HG02852 (cell line): Measurements from ENCODE around the gene HNRNPL.
"Not testable (repeated sequence)": the region's sequence is repeated elsewhere in the genome, so short reads cannot be mapped to it uniquely, and the experiment has no call there.

Experiments
- ATAC-seq: cut with Tn5 transposase; IDR thresholded peaks from one replicate; pipeline ENCODE4 v1.9.1; 2021; ENCODE audit warnings: mild to moderate bottlenecking, moderate library complexity; ENCODE audit not compliant: unreplicated experiment

HNRNPL gene

DNA sequence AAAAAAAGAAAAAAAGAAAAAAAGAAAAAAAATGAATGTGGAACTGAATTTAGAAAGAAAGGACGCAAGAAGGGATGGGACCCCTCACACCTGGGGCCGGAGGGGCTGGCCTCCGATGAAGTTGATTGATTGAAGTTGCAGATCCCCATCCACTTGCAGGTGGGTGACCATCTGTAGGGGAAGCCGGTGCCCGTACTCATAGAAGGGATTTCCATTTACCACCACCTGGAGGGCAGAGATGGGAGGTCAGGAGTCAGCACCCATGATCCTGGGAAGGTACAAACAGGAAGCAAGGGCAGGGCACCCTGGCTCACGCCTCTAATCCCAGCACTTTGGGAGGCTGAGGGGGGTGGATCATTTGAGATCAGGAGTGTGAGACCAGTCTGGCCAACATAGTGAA, 43.4 kb downstream of the HNRNPL start:
- no peak for ATAC-seq

DNA sequence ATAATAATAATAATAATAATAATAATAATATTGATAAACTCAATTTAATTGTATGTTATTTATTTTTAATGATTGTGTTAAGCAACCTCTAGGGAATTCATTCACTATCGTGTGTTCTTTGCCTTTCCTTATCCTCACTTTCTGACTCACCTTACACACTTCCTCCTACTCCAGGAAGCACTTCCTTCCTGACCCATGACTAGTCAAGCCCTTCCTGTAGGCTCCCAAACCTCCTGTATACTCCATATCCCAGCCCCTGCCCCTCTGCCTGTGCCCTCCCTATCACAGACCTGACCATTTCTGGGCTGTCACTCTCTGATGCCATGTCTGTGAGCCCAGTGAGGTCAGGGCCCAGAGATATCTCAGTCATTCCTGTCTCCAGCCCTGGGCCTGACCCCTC, 44.6 kb downstream of the HNRNPL start:
- ATAC-seq, result no peak

DNA sequence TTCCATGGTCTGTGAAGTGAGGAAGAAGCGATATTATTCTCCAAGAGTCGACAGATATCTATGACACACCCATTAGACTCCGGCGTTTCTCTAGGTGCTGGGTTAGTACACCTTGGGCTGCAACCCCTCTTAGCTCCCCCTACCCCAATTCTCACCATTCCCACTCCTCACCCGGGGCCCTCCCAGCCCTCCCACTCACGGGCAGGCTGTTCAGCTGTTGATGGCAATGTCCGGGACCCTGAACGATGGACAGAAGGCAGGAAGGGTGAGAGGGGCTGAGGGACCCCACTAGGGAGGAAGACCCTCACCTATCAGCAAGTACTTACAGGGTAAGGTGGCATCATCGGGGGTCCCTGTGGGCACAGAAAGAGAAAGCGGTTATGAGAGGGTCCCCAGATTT, 46.2 kb downstream of the HNRNPL start:
- ATAC-seq, result no peak

DNA sequence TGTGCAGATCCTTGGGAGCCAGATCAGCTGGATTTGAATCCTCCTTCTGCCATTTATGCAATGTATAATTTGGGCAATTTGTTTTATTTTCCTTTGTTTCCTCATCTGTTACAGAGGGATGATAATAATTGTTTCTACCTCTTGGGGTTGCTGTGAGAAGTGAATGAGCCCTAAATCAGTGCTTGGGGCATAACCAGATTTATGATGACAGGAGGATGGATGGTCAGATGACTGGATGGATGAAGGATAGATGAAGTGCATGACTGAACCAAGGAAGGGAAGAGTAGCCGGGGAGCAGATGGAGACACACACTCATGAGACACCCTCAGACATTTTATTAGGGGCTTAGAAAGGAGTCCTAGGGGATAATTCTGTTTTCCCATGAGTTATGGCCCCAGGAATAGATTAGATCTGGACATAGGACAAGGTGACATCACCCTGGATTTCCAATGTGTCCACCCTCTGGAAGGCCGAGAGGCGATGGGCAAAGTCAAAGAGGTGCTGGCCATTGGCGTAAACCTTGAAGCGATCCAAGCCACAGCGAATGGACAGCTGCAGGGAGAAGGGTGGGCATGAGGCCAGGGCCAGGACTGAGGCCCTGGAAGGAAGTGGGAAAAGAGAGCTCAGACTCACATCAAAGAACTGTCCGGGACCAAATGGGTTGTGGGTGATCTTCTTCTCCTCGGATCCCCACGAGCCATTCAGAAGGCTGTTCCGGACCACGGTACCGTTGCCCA, 48.3 kb downstream of the HNRNPL start:
- ATAC-seq, result no peak

- no peak for ATAC-seq
These were observed 49.0 kb downstream of the HNRNPL start for GRCh38 chr19:38800577-38801347.

DNA sequence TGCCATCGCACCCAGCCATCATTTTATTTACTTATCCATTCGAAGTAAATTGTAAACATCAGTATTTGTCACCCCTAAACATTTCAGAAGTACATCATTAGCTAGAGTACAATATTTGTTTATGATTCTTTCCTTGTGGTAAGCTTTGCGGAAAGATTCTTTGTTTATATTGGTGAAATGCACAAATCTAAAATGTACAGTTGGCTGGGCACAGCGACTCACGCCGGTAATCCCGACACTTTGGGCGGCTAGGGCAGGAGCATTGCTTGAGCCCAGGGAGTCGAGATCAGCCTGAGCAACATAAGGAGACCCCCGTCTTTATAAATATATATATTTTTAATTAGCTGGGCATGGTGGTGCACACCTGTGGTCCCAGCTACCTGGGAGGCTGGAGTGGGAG, 50.7 kb downstream of the HNRNPL start:
- no peak for ATAC-seq

- ATAC-seq, result not testable (repeated sequence)
These were observed 52.0 kb downstream of the HNRNPL start for GRCh38 chr19:38797781-38798180.

DNA sequence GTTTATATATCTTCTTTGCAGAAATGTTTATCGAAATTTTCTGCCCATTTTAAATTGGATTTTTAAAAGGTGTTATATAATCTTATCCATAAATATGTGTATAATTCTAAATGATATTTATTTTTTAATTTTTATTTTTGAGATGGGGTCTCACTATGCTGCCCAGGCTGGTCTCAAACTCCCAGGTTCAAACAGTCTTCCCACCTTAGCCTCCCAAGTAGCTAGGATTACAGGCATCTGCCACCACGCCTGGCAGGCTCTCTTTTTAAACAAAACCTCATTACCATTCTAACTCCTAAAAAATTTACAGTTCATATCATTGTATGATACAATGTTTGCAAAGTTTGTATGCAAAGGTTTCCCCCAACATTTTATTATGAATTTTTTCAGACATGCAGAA, 53.6 kb downstream of the HNRNPL start:
- ATAC-seq, result no peak

DNA sequence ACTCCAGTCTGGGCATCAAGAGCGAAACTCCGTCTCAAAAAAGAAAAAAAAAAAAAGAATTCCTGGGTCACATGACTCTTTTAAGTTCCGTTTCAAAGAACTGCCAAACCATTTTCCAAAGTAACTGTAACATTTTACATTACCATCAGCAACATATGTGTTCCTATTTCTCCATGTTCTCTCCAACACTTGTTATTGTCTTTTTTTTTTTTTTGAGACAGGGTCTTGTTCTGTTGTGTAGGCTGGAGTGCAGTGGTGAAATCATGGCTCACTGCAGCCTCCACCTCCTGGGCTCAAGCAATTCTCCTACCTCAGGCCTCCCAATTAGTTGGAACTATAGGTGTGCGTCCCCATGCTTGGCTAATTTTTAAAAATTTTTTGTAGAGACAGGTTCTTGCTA, 54.2 kb downstream of the HNRNPL start:
- no peak for ATAC-seq

- ATAC-seq, result no peak
These were observed 56.1 kb downstream of the HNRNPL start for GRCh38 chr19:38793671-38794070.

DNA sequence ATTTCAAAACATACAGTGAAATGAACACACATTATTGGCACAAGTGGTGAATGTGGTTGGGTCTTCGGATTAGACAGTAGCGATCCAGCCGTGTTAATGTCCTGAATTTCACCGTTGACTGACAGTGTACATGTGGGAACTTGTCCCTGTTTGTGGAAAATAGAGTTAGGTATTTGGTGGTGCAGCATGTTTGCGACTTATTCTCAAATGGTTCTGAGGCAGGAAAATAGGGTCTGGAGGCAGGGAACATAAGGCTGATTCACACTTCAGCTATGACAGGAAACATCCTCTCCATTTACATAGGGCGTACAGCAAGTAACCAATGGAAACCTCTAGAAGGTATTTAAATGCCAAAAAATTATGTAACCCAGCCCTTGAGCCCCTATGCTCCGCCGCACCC, 56.6 kb downstream of the HNRNPL start:
- ATAC-seq, result no peak

- ATAC-seq, result no peak
These were observed 57.3 kb downstream of the HNRNPL start for GRCh38 chr19:38792250-38793111.

- ATAC-seq, result peak; percentile 44
These were observed 58.2 kb downstream of the HNRNPL start for GRCh38 chr19:38791451-38792064.

DNA sequence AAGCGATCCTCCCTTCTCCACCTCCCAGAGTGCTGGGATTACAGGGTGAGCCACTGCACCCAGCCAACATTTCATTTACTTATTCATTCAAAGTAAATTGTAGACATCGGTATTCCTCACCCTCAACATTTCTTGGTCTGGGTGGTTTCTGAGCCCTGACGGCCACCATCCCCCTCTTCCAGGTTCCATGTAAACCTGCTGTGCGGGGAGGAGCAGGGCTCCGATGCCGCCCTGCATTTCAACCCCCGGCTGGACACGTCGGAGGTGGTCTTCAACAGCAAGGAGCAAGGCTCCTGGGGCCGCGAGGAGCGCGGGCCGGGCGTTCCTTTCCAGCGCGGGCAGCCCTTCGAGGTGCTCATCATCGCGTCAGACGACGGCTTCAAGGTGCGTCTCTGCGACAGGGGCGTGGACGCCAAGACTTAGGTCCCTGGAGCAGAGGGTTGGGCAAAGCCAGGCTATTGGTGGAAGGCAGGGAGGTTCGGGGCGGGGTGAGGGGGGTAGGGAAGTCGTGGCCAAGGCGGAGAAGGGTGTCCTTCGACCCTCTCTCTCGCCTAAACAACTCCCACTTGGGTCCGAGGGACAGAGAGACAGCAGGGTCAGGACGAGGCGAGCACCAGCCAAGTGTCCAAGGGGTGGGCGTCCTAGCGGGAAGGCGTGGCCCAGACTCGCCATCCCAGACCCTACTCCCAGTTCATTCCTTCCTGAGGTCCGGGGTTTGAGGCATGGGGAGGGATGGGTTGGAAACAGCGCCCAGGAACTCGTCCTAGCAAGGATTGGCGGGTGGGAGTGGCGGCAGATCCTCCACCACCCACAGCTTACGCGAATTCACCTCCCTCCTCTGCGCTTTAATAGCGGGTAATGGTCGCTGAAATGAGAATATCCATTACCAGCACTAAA, 59.0 kb downstream of the HNRNPL start:
- not testable (repeated sequence) for ATAC-seq

GRCh38 chr19:38788478-38789243, 61.1 kb downstream of the HNRNPL start, which contains the start of gene LGALS7B:
Gene LGALS7B (plus strand): TSS chr19:38789200. CDS start chr19:38789227, 27 bp downstream.
- no peak for ATAC-seq

- ATAC-seq, result no peak
These were observed 63.1 kb downstream of the HNRNPL start for GRCh38 chr19:38786572-38787265.
